HepG2 (cell line): Measurements from ENCODE around the gene SEMA4A. TPM values are rescaled to one million over a fixed set of nuclear protein-coding genes. Genes with fewer than 3 reads are reported as not detected.

Source experiments
- KDM5A ChIP-seq: fragments of 200-600 bp; sonication (generic); IDR thresholded peaks from 2 replicates; pipeline ENCODE4 v1.7.0; 2018; ENCODE audit warnings: antibody characterized with exemption, mild to moderate bottlenecking, low read length, borderline replicate concordance
- PHF5A ChIP-seq: IDR thresholded peaks from one replicate; pipeline ENCODE4 v1.6.1; 2018; ENCODE audit warnings: low read depth, missing genetic modification reagents; ENCODE audit not compliant: unreplicated experiment
- POLR2A ChIP-seq, 2 experiments: IDR thresholded peaks; 2 replicates each; pipeline ENCODE4 v1.6.1; 2011; ENCODE audit warnings: low read depth in 2 of 2, low read length in 2 of 2, mild to moderate bottlenecking in 1 of 2, moderate library complexity in 1 of 2; ENCODE audit not compliant: insufficient read depth in 1 of 2
- RAD51 ChIP-seq: fragments of 450-650 bp; IDR thresholded peaks from 2 replicates; pipeline ENCODE4 v1.6.1; 2016; ENCODE audit warnings: borderline replicate concordance
- ZNF263 ChIP-seq: sonication (generic); formaldehyde crosslinking; IDR thresholded peaks from 2 replicates; pipeline ENCODE4 v1.4.0; 2020; ENCODE audit warnings: missing genetic modification reagents
- polyA plus RNA-seq, 8 experiments: library from polyadenylated mRNA; depleted of rRNA in 3 of 8; stranded (reverse) in 7 of 8; unstranded in 1 of 8; fragments of >200 nt; fragmentation: Illumina TruSeq in 4 of 8; extraction: Trizol in 4 of 8; gene quantifications; 2 replicates each; pipeline versions ENCODE4 v1.2.1 to v1.2.3, GENCODE V29; 2011 to 2016; ENCODE audit warnings: low read depth in 4 of 8, missing spikeins in 1 of 8, mixed read lengths in 1 of 8; ENCODE audit not compliant: insufficient read depth in 1 of 8
- total RNA-seq, 5 experiments: library from RNA; depleted of rRNA; stranded (reverse); fragments of >200 nt; fragmentation: Illumina TruSeq; extraction: Trizol; gene quantifications; 2 replicates each; pipeline ENCODE4 v1.2.3, GENCODE V29; 2016; ENCODE audit warnings: low read depth in 1 of 5
- TF ChIP-seq, protein P1 (sequence below): sonication (generic); formaldehyde crosslinking; IDR thresholded peaks from 2 replicates; pipeline ENCODE4 v1.5.1; 2020; ENCODE audit warnings: mild to moderate bottlenecking, moderate library complexity, missing genetic modification reagents
- TF ChIP-seq, protein P2 (sequence below): sonication (generic); formaldehyde crosslinking; IDR thresholded peaks from 2 replicates; pipeline ENCODE4 v1.5.1; 2020; ENCODE audit warnings: mild to moderate bottlenecking, missing genetic modification reagents, moderate library complexity
- TF ChIP-seq, protein P3 (sequence below): sonication (generic); formaldehyde crosslinking; IDR thresholded peaks from 2 replicates; pipeline ENCODE4 v1.8.0; 2022; ENCODE audit warnings: mild to moderate bottlenecking, missing genetic modification reagents, moderate library complexity
- TF ChIP-seq, protein P4 (sequence below): sonication (generic); formaldehyde crosslinking; IDR thresholded peaks from one replicate; pipeline ENCODE4 v1.5.1; 2020; ENCODE audit warnings: mild to moderate bottlenecking, missing genetic modification reagents; ENCODE audit errors: not compliant biosample characterization
- TF ChIP-seq, protein P5 (sequence below), 2 experiments: sonication (generic) in 1 of 2; formaldehyde crosslinking in 1 of 2; IDR thresholded peaks; 2 replicates each; pipeline versions ENCODE4 v1.5.1 to v1.6.1; 2011 to 2020; ENCODE audit warnings: borderline replicate concordance in 1 of 2, low read depth in 1 of 2, low read length in 1 of 2, mild to moderate bottlenecking in 1 of 2, missing genetic modification reagents in 1 of 2, moderate library complexity in 1 of 2

Gene SEMA4A
- total and polyA plus RNA-seq, 2 of the 13 experiments (the other 11 are each of a cell fraction or from before 2014, with no cell fraction given), result 0.09 to 0.20 TPM

DNA sequence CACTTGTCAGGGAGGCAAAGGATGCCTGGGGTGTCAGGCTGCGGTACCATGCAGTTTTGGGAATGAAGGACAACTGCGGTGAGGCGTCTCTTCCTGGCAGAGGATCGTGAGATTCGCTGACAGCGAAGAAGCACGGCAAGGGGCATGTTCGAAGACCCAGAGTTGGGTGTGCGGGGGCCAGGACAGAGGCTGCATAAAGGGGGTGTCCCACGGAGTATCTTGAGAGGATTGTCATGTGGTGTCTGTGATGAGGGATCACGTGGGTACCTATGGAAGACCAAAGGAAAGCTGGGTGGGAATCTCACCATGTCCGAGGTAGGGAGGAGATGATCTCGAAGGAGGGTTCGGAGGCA lies 40.9 kb downstream of the SEMA4A start (continued):
- no peak for TF ChIP-seq ZNF263 (CRISPR knock-in tag)
- no peak for TF ChIP-seq POLR2A (IDR thresholded peaks at IDR 0.05; ENCODE audit: insufficient read depth in 1 of 2, low read depth in 2 of 2, low read length in 2 of 2)
- TF ChIP-seq, protein P1, sequence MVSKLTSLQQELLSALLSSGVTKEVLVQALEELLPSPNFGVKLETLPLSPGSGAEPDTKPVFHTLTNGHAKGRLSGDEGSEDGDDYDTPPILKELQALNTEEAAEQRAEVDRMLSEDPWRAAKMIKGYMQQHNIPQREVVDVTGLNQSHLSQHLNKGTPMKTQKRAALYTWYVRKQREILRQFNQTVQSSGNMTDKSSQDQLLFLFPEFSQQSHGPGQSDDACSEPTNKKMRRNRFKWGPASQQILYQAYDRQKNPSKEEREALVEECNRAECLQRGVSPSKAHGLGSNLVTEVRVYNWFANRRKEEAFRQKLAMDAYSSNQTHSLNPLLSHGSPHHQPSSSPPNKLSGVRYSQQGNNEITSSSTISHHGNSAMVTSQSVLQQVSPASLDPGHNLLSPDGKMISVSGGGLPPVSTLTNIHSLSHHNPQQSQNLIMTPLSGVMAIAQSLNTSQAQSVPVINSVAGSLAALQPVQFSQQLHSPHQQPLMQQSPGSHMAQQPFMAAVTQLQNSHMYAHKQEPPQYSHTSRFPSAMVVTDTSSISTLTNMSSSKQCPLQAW (CRISPR knock-in tag), result 0 out of 2 replicates have a peak, but pooled peaks have one; percentile 0
- peak; percentile 62; the same call in 1 of the 2 replicates for TF ChIP-seq KDM5A
- TF ChIP-seq, protein P2, sequence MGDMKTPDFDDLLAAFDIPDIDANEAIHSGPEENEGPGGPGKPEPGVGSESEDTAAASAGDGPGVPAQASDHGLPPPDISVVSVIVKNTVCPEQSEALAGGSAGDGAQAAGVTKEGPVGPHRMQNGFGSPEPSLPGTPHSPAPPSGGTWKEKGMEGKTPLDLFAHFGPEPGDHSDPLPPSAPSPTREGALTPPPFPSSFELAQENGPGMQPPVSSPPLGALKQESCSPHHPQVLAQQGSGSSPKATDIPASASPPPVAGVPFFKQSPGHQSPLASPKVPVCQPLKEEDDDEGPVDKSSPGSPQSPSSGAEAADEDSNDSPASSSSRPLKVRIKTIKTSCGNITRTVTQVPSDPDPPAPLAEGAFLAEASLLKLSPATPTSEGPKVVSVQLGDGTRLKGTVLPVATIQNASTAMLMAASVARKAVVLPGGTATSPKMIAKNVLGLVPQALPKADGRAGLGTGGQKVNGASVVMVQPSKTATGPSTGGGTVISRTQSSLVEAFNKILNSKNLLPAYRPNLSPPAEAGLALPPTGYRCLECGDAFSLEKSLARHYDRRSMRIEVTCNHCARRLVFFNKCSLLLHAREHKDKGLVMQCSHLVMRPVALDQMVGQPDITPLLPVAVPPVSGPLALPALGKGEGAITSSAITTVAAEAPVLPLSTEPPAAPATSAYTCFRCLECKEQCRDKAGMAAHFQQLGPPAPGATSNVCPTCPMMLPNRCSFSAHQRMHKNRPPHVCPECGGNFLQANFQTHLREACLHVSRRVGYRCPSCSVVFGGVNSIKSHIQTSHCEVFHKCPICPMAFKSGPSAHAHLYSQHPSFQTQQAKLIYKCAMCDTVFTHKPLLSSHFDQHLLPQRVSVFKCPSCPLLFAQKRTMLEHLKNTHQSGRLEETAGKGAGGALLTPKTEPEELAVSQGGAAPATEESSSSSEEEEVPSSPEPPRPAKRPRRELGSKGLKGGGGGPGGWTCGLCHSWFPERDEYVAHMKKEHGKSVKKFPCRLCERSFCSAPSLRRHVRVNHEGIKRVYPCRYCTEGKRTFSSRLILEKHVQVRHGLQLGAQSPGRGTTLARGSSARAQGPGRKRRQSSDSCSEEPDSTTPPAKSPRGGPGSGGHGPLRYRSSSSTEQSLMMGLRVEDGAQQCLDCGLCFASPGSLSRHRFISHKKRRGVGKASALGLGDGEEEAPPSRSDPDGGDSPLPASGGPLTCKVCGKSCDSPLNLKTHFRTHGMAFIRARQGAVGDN (CRISPR knock-in tag), result peak; percentile 39; the same call in 1 of the 2 replicates
- peak; percentile 4 for TF ChIP-seq PHF5A
- TF ChIP-seq, protein P3, sequence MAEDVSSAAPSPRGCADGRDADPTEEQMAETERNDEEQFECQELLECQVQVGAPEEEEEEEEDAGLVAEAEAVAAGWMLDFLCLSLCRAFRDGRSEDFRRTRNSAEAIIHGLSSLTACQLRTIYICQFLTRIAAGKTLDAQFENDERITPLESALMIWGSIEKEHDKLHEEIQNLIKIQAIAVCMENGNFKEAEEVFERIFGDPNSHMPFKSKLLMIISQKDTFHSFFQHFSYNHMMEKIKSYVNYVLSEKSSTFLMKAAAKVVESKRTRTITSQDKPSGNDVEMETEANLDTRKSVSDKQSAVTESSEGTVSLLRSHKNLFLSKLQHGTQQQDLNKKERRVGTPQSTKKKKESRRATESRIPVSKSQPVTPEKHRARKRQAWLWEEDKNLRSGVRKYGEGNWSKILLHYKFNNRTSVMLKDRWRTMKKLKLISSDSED (CRISPR knock-in tag), result no peak
- TF ChIP-seq, protein P4, sequence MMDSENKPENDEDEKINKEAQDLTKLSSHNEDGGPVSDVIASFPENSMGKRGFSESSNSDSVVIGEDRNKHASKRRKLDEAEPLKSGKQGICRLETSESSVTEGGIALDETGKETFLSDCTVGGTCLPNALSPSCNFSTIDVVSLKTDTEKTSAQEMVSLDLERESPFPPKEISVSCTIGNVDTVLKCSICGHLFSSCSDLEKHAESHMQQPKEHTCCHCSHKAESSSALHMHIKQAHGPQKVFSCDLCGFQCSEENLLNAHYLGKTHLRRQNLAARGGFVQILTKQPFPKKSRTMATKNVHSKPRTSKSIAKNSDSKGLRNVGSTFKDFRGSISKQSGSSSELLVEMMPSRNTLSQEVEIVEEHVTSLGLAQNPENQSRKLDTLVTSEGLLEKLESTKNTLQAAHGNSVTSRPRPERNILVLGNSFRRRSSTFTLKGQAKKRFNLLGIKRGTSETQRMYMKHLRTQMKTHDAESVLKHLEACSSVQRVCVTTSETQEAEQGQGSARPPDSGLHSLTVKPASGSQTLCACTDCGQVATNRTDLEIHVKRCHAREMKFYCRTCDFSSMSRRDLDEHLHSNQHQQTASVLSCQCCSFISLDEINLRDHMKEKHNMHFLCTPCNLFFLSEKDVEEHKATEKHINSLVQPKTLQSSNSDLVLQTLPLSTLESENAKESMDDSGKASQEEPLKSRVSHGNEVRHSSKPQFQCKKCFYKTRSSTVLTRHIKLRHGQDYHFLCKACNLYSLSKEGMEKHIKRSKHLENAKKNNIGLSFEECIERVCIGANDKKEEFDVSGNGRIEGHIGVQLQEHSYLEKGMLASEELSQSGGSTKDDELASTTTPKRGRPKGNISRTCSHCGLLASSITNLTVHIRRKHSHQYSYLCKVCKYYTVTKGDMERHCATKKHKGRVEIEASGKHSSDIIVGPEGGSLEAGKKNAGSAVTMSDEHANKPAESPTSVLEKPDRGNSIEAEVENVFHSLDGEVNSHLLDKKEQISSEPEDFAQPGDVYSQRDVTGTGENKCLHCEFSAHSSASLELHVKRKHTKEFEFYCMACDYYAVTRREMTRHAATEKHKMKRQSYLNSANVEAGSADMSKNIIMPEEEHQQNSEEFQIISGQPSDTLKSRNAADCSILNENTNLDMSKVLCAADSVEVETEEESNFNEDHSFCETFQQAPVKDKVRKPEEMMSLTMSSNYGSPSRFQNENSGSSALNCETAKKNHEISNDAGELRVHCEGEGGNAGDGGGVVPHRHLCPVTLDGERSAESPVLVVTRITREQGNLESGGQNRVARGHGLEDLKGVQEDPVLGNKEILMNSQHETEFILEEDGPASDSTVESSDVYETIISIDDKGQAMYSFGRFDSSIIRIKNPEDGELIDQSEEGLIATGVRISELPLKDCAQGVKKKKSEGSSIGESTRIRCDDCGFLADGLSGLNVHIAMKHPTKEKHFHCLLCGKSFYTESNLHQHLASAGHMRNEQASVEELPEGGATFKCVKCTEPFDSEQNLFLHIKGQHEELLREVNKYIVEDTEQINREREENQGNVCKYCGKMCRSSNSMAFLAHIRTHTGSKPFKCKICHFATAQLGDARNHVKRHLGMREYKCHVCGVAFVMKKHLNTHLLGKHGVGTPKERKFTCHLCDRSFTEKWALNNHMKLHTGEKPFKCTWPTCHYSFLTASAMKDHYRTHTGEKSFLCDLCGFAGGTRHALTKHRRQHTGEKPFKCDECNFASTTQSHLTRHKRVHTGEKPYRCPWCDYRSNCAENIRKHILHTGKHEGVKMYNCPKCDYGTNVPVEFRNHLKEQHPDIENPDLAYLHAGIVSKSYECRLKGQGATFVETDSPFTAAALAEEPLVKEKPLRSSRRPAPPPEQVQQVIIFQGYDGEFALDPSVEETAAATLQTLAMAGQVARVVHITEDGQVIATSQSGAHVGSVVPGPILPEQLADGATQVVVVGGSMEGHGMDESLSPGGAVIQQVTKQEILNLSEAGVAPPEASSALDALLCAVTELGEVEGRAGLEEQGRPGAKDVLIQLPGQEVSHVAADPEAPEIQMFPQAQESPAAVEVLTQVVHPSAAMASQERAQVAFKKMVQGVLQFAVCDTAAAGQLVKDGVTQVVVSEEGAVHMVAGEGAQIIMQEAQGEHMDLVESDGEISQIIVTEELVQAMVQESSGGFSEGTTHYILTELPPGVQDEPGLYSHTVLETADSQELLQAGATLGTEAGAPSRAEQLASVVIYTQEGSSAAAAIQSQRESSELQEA, result no peak
- TF ChIP-seq, protein P5, sequence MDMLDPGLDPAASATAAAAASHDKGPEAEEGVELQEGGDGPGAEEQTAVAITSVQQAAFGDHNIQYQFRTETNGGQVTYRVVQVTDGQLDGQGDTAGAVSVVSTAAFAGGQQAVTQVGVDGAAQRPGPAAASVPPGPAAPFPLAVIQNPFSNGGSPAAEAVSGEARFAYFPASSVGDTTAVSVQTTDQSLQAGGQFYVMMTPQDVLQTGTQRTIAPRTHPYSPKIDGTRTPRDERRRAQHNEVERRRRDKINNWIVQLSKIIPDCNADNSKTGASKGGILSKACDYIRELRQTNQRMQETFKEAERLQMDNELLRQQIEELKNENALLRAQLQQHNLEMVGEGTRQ (IDR thresholded peaks at IDR 0.05; ENCODE audit: low read depth, low read length), result peak; percentile 75
- TF ChIP-seq, protein P5 (CRISPR knock-in tag; IDR thresholded peaks at IDR 0.05; ENCODE audit: borderline replicate concordance), result no peak
- peak; percentile 26; the same call in 1 of the 2 replicates for TF ChIP-seq RAD51
